NCI-H1417 (cell line): Measurements from ENCODE around the gene REXO1.

ENCODE experiments used
- DNase-seq, 3 experiments: peaks; one replicate each; lab custom pipeline; 2025; lab: John Stamatoyannopoulos, UW

Gene REXO1

GRCh38 chr19:1847684-1848398 is 442 bp downstream of the REXO1 start:
- peak in 1 of 3 experiments; percentile 40 for DNase-seq

- no peak for DNase-seq
Observed at GRCh38 chr19:1847348-1847683, 967 bp downstream of the REXO1 start.

- no peak for DNase-seq
Observed at GRCh38 chr19:1846517-1847204, 1.6 kb downstream of the REXO1 start.

GRCh38 chr19:1845642-1846041 is 2.6 kb downstream of the REXO1 start:
- DNase-seq: no peak

- no peak for DNase-seq
Observed at GRCh38 chr19:1845125-1845515, 3.2 kb downstream of the REXO1 start.

- no peak for DNase-seq
Observed at GRCh38 chr19:1844513-1845124, 3.7 kb downstream of the REXO1 start.

- DNase-seq: no peak
Observed at GRCh38 chr19:1843646-1844394, 4.5 kb downstream of the REXO1 start.

- no peak for DNase-seq
Observed at GRCh38 chr19:1843116-1843515, 5.2 kb downstream of the REXO1 start.

GRCh38 chr19:1841209-1841924 is 6.9 kb downstream of the REXO1 start:
- no peak for DNase-seq

GRCh38 chr19:1840541-1841115 is 7.7 kb downstream of the REXO1 start:
- DNase-seq: no peak

GRCh38 chr19:1839658-1840540 is 8.4 kb downstream of the REXO1 start:
- DNase-seq: no peak

GRCh38 chr19:1837625-1838105 is 10.6 kb downstream of the REXO1 start:
- DNase-seq: peak in 1 of 3 experiments; percentile 4

GRCh38 chr19:1837222-1837565 is 11.1 kb downstream of the REXO1 start:
- no peak for DNase-seq

GRCh38 chr19:1836458-1837221 is 11.6 kb downstream of the REXO1 start:
- no peak for DNase-seq

- no peak for DNase-seq
Observed at GRCh38 chr19:1833540-1833939, 14.7 kb downstream of the REXO1 start.

- DNase-seq: no peak
Observed at GRCh38 chr19:1832046-1832663, 16.1 kb downstream of the REXO1 start.

GRCh38 chr19:1830978-1831377 is 17.3 kb downstream of the REXO1 start:
- DNase-seq: no peak

GRCh38 chr19:1830568-1830967 is 17.7 kb downstream of the REXO1 start:
- no peak for DNase-seq

- no peak for DNase-seq
Observed at GRCh38 chr19:1829958-1830357, 18.3 kb downstream of the REXO1 start.
